Measurements from ENCODE around the gene PGLYRP2.

PGLYRP2 gene

DNA sequence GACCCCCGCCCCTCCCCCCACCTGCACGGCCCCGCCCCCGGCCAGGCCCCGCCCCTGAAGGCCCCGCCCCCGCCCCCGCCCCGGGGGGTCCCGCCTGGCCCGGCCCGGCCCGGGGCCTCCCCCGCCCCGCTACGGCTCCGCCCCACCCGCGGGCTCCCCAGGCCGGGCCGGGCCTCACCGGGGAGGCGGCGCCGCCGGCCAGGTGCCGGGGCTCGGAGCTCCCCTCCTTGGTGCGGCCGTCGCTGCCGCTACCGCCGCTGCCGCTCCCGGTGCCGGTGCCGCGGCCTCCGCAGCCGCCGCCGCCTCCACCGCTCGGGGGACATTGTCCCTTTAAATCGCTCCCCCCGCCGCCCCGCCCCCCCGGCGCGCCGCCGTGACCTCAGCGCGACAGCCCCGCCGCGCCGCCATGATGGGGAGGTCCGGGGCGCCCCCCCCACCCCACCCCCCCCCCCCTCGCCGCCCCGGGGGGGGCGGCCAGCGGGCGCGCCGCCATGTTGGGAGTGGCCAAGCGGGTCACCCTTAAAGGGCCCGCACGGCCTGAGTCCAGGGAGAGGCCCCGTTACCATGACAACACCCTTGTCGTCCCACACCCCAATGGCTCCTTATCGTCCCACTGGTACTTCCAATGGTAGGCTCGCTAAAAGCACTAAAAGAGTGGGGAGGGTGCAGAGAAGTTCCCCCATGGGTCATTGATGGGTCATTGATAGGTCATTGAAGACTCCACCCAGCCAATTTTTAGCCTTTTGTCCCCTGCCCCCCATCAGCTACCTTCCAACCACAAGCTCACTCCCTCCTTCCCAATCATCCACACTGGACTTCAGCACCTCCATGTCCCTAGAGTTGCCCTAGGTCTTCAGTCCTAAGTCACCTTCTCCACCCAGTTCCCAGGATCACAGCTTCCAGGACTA, 29.4 kb downstream of the PGLYRP2 start, which contains the start of gene WIZ:
TSS of gene WIZ (minus strand) at position 337 of the 908 bp plus-strand sequence. CDS start 1,649 bp downstream, outside the sequence.
- TF ChIP-seq CTCF (conservative IDR thresholded peaks at IDR 0.05; ENCODE audit: low read depth), result no peak
- peak; percentile 95 for DNase-seq (ENCODE audit: low spot score)
- ChIA-PET CTCF (interaction anchor here (0.8 kb wide), 1 partner anchor 81 kb away, joined by 3 read pairs; no protein-coding TSS in a partner anchor), POLR2A (ENCODE audit: low non-redundant PET) (no interaction called here)
- H3K27ac ChIP-seq, result peak within 1 kb of the TSS; percentile 73

DNA sequence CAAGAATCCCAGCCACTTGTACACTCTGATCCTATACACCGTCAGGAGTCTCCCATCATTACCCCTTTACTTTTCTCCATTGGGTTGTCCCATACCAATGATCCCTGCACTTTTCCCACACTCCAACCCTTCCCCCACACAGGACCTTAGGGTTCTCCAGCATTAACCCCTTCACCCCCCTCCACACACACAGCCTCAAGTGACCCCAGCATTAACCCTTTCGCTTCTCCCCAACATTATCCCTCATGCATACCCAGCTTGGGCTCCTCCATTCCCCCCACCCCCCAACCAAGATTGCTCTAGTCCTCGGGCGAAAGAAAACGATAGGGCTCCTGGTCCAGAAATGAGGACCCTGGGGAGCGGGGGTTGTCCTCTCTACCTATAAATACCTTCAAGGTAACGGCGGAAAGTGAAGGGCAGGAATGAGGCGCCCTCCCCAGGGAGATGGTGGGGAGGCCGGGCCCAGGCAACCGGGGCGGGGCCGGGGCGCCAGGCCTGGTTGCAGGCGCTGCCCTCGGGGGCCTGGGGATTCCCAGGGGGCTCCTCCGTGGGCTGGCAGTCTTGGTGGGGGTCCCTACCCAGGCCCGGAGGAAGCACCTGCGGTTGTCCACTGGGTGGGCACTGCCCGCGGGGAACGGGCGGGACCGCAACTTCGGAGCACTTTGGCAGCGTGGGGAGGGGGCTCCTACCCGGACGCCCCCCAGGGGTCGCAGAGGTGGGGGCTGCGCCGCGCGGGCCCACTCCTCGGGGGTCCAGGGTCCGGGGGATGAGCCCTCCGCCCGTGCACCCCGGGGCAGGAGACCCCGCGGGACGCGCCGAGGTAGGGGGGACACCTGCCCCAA, 30.3 kb downstream of the PGLYRP2 start:
- CTCF ChIA-PET, result interaction anchor here (0.6 kb wide), 1 partner anchor 18 kb away, joined by 3 read pairs; no protein-coding TSS in a partner anchor
- no peak for TF ChIP-seq CTCF (conservative IDR thresholded peaks at IDR 0.05; ENCODE audit: low read depth)
- no peak for DNase-seq (ENCODE audit: low spot score)
- H3K27ac ChIP-seq, result peak overlapping the region; percentile 73
- POLR2A ChIA-PET (ENCODE audit: low non-redundant PET), result no interaction called here

DNA sequence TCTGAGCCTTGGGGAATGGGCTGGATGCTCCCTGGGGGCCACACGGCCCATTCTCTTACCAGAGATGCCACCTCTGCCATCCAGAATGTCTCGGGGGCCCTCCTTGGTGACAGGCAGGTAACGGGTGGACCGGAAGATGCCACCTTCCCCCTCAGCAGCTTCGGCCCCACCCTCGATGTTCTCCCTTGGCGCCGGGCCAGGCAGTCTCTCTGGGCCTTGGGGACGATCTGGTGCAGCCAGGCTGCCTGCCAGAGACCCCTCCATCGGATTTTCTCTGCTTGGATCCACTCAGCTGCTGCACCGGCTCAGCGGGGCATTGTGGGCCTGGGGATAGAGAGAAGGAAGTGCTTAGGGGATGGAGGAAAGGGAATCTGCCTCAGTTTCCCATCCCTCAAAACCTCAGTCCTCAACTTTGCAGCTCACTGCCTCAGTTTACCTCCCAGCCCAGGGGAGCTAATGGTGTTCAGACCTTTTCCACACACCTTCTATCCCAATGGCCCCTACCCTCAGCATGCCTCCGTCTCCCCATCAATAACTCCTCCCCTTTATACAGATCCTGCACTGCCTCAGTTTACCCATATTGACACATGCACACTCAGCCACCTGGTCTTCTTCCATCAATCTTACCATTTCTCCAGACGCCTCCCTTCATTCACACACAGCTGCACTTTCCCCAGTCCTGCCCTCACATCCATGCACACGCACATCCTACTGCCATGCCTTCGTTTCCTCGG, 31.1 kb downstream of the PGLYRP2 start:
- no peak for DNase-seq (ENCODE audit: low spot score)
- no peak for TF ChIP-seq CTCF (conservative IDR thresholded peaks at IDR 0.05; ENCODE audit: low read depth)
- no peak overlapping the region; the same call in 1 of the 2 replicates for H3K27ac ChIP-seq
- CTCF ChIA-PET, result interaction anchor here (0.5 to 0.7 kb wide), 3 partner anchors 17 to 69 kb away, joined by 3 read pairs; no protein-coding TSS in a partner anchor
- POLR2A ChIA-PET (ENCODE audit: low non-redundant PET), result no interaction called here

GRCh38 chr19:15447057-15447456, 32.2 kb downstream of the PGLYRP2 start:
- POLR2A ChIA-PET (ENCODE audit: low non-redundant PET), result interaction anchor here (0.6 kb wide), 1 partner anchor 104 kb away, joined by 3 read pairs; no protein-coding TSS in a partner anchor

GRCh38 chr19:15445807-15446376, 33.4 kb downstream of the PGLYRP2 start:
- no peak for TF ChIP-seq CTCF (conservative IDR thresholded peaks at IDR 0.05; ENCODE audit: low read depth)
- H3K27ac ChIP-seq, result no peak overlapping the region
- DNase-seq (ENCODE audit: low spot score), result no peak
- ChIA-PET POLR2A (ENCODE audit: low non-redundant PET) (no interaction called here), CTCF (no interaction called here)

More at GRCh38 chr19:15447057-15447456, 32.2 kb downstream of the PGLYRP2 start:
- DNase-seq (ENCODE audit: low spot score), result no peak
- H3K27ac ChIP-seq, result no peak overlapping the region
- CTCF ChIA-PET, result interaction anchor here (0.7 kb wide), 1 partner anchor 27 kb away, joined by 3 read pairs; no protein-coding TSS in a partner anchor
- TF ChIP-seq CTCF (conservative IDR thresholded peaks at IDR 0.05; ENCODE audit: low read depth), result no peak
